ENCODE measurements around the gene AGER.

Gene AGER

GRCh38 chr6:32154514-32155161, 29.4 kb downstream of the AGER start:
- H3K4me3 ChIP-seq (ENCODE audit: low read length), result peak overlapping the region; percentile 95
- H3K27me3 ChIP-seq (ENCODE audit: control insufficient read depth, insufficient read depth, low read length), result no peaks in the 10 kb centered on the region
- peaks cover 30% of the 10 kb centered on the region for H3K4me1 ChIP-seq (ENCODE audit: control insufficient read depth, insufficient read depth, low read length)
- peak overlapping the region; percentile 86 for H3K9ac ChIP-seq (ENCODE audit: low read length)
- H3K36me3 ChIP-seq (ENCODE audit: control insufficient read depth, insufficient read depth, low read length), result peaks cover 9% of the 10 kb centered on the region
- H3K9me3 ChIP-seq (ENCODE audit: control insufficient read depth, low read length), result no peaks in the 10 kb centered on the region

GRCh38 chr6:32153564-32154513, 30.2 kb downstream of the AGER start, which contains the start of gene PPT2:
TSS of gene PPT2 (plus strand) at chr6:32154141. CDS start at chr6:32154595, 454 bp downstream.
- H3K27me3 ChIP-seq (ENCODE audit: control insufficient read depth, insufficient read depth, low read length), result no peaks in the 10 kb centered on the region
- peak within 1 kb of the TSS; percentile 95 for H3K4me3 ChIP-seq (ENCODE audit: low read length)
- peaks cover 30% of the 10 kb centered on the region for H3K4me1 ChIP-seq (ENCODE audit: control insufficient read depth, insufficient read depth, low read length)
- peak within 1 kb of the TSS; percentile 86 for H3K9ac ChIP-seq (ENCODE audit: low read length)
- peaks cover 9% of the 10 kb centered on the region for H3K36me3 ChIP-seq (ENCODE audit: control insufficient read depth, insufficient read depth, low read length)
- no peaks in the 10 kb centered on the region for H3K9me3 ChIP-seq (ENCODE audit: control insufficient read depth, low read length)

- peak overlapping the region; percentile 86 for H3K9ac ChIP-seq (ENCODE audit: low read length)
- H3K4me3 ChIP-seq (ENCODE audit: low read length), result peak overlapping the region; percentile 95
- H3K9me3 ChIP-seq (ENCODE audit: control insufficient read depth, low read length), result no peaks in the 10 kb centered on the region
- no peaks in the 10 kb centered on the region for H3K27me3 ChIP-seq (ENCODE audit: control insufficient read depth, insufficient read depth, low read length)
- H3K36me3 ChIP-seq (ENCODE audit: control insufficient read depth, insufficient read depth, low read length), result peaks cover 6% of the 10 kb centered on the region
- peaks cover 30% of the 10 kb centered on the region for H3K4me1 ChIP-seq (ENCODE audit: control insufficient read depth, insufficient read depth, low read length)
These were observed 31.1 kb downstream of the AGER start for GRCh38 chr6:32152769-32153563.

- no peak within 1 kb of the TSS for H3K4me3 ChIP-seq (ENCODE audit: low read length)
- H3K9ac ChIP-seq (ENCODE audit: low read length), result no peak within 1 kb of the TSS
- H3K27me3 ChIP-seq (ENCODE audit: control insufficient read depth, insufficient read depth, low read length), result no peaks in the 10 kb centered on the region
- peaks cover 30% of the 10 kb centered on the region for H3K4me1 ChIP-seq (ENCODE audit: control insufficient read depth, insufficient read depth, low read length)
- no peaks in the 10 kb centered on the region for H3K36me3 ChIP-seq (ENCODE audit: control insufficient read depth, insufficient read depth, low read length)
- H3K9me3 ChIP-seq (ENCODE audit: control insufficient read depth, low read length), result no peaks in the 10 kb centered on the region
These were observed 31.9 kb downstream of the AGER start, which contains the start of gene PRRT1 for GRCh38 chr6:32151863-32152768. TSS of gene PRRT1 (minus strand) at chr6:32151939. CDS start at chr6:32151827, 112 bp downstream.

GRCh38 chr6:32151181-32151862, 32.7 kb downstream of the AGER start:
- Histone ChIP-seq H3K4me1 (ENCODE audit: control insufficient read depth, insufficient read depth, low read length) (peaks cover 36% of the 10 kb centered on the region), H3K9me3 (ENCODE audit: control insufficient read depth, low read length) (no peaks in the 10 kb centered on the region), H3K36me3 (ENCODE audit: control insufficient read depth, insufficient read depth, low read length) (no peaks in the 10 kb centered on the region), H3K9ac (ENCODE audit: low read length) (no peak overlapping the region), H3K27me3 (ENCODE audit: control insufficient read depth, insufficient read depth, low read length) (no peaks in the 10 kb centered on the region), H3K4me3 (ENCODE audit: low read length) (no peak overlapping the region)

GRCh38 chr6:32149932-32150870, 33.9 kb downstream of the AGER start:
- Histone ChIP-seq H3K36me3 (ENCODE audit: control insufficient read depth, insufficient read depth, low read length) (no peaks in the 10 kb centered on the region), H3K27me3 (ENCODE audit: control insufficient read depth, insufficient read depth, low read length) (no peaks in the 10 kb centered on the region), H3K9ac (ENCODE audit: low read length) (no peak overlapping the region), H3K4me1 (ENCODE audit: control insufficient read depth, insufficient read depth, low read length) (peaks cover 33% of the 10 kb centered on the region), H3K9me3 (ENCODE audit: control insufficient read depth, low read length) (no peaks in the 10 kb centered on the region), H3K4me3 (ENCODE audit: low read length) (no peak overlapping the region)

GRCh38 chr6:32149092-32149755, 34.8 kb downstream of the AGER start:
- H3K27me3 ChIP-seq (ENCODE audit: control insufficient read depth, insufficient read depth, low read length), result no peaks in the 10 kb centered on the region
- peak overlapping the region; percentile 83 for H3K9ac ChIP-seq (ENCODE audit: low read length)
- no peaks in the 10 kb centered on the region for H3K36me3 ChIP-seq (ENCODE audit: control insufficient read depth, insufficient read depth, low read length)
- peak overlapping the region; percentile 54 for H3K4me3 ChIP-seq (ENCODE audit: low read length)
- peaks cover 24% of the 10 kb centered on the region for H3K4me1 ChIP-seq (ENCODE audit: control insufficient read depth, insufficient read depth, low read length)
- no peaks in the 10 kb centered on the region for H3K9me3 ChIP-seq (ENCODE audit: control insufficient read depth, low read length)

GRCh38 chr6:32148289-32149091, 35.6 kb downstream of the AGER start:
- Histone ChIP-seq H3K9me3 (ENCODE audit: control insufficient read depth, low read length) (no peaks in the 10 kb centered on the region), H3K36me3 (ENCODE audit: control insufficient read depth, insufficient read depth, low read length) (no peaks in the 10 kb centered on the region), H3K4me1 (ENCODE audit: control insufficient read depth, insufficient read depth, low read length) (peaks cover 23% of the 10 kb centered on the region), H3K27me3 (ENCODE audit: control insufficient read depth, insufficient read depth, low read length) (no peaks in the 10 kb centered on the region), H3K9ac (ENCODE audit: low read length) (peak overlapping the region; percentile 83), H3K4me3 (ENCODE audit: low read length) (peak overlapping the region; percentile 54)

- Histone ChIP-seq H3K27me3 (ENCODE audit: control insufficient read depth, insufficient read depth, low read length) (no peaks in the 10 kb centered on the region), H3K9me3 (ENCODE audit: control insufficient read depth, low read length) (no peaks in the 10 kb centered on the region), H3K9ac (ENCODE audit: low read length) (peak overlapping the region; percentile 83), H3K36me3 (ENCODE audit: control insufficient read depth, insufficient read depth, low read length) (no peaks in the 10 kb centered on the region), H3K4me3 (ENCODE audit: low read length) (no peak overlapping the region), H3K4me1 (ENCODE audit: control insufficient read depth, insufficient read depth, low read length) (peaks cover 17% of the 10 kb centered on the region)
These were observed 36.5 kb downstream of the AGER start for GRCh38 chr6:32147401-32148132.
